VCaP (cell line): Measurements from ENCODE around the gene ZBTB46.

Experiments used
- H3K27ac ChIP-seq: fragments of 450-650 bp; 2 replicates; pipeline ENCODE4 v1.5.1; 2017
- TF ChIP-seq, protein P1 (sequence below): fragments of 450-650 bp; conservative IDR thresholded peaks from 2 replicates; pipeline ENCODE4 v1.5.1; 2017; ENCODE audit warnings: mild to moderate bottlenecking, moderate library complexity

The ZBTB46 gene

GRCh38 chr20:63737945-63738686, 92.9 kb downstream of the ZBTB46 start:
- H3K27ac ChIP-seq: peak overlapping the region; percentile 95
- TF ChIP-seq, protein P1, sequence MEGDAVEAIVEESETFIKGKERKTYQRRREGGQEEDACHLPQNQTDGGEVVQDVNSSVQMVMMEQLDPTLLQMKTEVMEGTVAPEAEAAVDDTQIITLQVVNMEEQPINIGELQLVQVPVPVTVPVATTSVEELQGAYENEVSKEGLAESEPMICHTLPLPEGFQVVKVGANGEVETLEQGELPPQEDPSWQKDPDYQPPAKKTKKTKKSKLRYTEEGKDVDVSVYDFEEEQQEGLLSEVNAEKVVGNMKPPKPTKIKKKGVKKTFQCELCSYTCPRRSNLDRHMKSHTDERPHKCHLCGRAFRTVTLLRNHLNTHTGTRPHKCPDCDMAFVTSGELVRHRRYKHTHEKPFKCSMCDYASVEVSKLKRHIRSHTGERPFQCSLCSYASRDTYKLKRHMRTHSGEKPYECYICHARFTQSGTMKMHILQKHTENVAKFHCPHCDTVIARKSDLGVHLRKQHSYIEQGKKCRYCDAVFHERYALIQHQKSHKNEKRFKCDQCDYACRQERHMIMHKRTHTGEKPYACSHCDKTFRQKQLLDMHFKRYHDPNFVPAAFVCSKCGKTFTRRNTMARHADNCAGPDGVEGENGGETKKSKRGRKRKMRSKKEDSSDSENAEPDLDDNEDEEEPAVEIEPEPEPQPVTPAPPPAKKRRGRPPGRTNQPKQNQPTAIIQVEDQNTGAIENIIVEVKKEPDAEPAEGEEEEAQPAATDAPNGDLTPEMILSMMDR: no peak

DNA sequence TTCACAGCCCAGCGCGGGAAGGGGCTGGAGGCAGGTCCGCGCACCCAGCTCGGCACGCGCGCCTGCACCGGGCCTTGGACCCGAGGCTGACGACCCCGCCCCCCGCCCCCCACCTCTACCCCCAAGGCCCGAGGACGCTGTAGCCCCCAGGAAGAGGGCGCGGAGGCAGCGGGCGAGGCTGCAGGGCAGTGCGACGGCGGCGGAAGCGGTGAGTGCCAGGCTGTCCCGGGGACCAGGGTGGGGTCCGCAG, 93.4 kb downstream of the ZBTB46 start:
- no peak overlapping the region for H3K27ac ChIP-seq

GRCh38 chr20:63736893-63737694, 94.0 kb downstream of the ZBTB46 start:
- TF ChIP-seq, protein P1: no peak
- H3K27ac ChIP-seq: no peak overlapping the region

More for the DNA sequence above, 93.4 kb downstream of the ZBTB46 start:
- TF ChIP-seq, protein P1: no peak

DNA sequence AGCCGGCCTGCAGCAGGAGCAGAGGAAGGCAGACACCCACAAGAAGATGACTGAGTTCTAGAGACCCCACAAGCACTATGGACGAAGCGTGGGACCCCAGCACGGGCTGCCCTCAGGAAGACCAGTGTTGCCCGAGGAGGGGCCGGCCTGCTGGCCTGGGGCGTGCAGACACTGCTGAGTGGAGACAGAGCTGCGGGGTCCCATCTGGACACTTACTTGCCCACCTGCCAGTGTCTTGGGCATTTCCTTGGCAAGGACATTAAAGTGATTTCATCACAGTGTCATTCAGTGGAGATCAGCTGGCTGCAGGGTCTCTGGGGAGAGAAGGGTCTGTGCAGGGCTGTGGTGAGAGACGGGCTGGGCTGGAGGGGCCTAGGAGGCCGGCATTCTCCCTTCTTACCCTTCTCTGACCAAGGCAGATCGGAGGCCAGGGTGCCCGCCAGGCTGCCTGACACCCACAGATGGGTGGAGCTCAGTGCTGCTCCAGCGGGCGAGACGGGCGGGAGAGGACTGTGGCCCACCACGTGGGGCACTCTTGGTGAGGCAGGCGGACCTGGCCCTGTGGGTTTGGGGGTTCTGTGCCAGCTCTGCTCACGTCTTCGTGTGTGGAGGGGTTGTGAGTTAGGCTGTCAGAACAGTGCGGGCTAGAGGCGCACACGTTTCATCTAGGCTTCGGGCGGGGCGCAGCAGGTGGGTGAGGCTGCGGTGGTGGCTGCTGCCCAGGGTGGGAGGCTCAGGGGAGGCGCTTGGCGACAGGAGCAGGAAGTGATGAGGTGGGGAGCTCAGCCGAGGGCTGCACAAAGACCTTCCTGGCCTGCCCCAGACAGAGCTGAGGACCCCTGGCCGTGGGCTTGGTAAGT, 95.0 kb downstream of the ZBTB46 start, which contains the start of gene LIME1:
Gene LIME1 (plus strand): TSS at position 806 of the 860 bp plus-strand sequence. CDS start 886 bp downstream, outside the sequence.
- H3K27ac ChIP-seq: no peak within 1 kb of the TSS
- TF ChIP-seq, protein P1: no peak

DNA sequence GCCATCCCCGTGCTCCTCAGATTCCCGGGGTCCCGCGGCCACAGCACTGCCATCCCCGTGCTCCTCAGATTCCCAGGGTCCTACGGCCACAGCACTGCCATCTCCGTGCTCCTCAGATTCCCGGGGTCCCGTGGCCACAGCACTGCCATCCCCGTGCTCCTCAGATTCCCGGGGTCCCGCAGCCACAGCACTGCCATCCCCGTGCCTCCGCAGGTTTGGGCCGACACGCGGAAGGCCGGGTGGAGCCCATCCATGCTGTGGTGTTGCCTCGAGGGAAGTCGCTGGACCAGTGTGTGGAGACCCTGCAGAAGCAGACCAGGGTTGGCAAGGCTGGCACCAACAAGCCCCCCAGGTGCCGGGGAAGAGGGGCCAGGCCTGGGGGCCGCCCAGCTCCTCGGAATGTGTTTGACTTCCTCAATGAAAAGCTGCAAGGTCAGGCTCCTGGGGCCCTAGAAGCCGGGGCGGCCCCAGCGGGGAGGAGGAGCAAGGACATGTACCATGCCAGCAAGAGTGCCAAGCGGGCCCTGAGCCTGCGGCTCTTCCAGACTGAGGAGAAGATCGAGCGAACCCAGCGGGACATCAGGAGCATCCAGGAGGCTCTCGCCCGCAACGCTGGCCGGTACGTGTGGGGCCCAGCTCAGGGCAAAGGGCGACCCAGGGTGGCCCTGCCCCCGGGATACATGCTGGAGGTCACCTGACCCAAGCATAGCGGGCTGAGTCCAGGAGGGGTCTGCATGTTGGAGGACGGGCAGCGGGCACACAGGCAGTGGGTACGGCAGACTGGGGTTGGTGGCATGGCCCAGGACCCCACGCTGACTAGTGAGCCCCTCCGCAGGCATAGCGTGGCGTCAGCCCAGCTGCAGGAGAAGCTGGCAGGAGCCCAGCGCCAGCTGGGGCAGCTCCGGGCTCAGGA, 95.9 kb downstream of the ZBTB46 start:
- TF ChIP-seq, protein P1: no peak
- no peak overlapping the region for H3K27ac ChIP-seq

GRCh38 chr20:63734111-63734945, 96.7 kb downstream of the ZBTB46 start:
- H3K27ac ChIP-seq: no peak overlapping the region
- TF ChIP-seq, protein P1: no peak
